Activated CD4-positive, alpha-beta T cell treated with anti-CD3 and anti-CD28 coated beads, Interleukin-10, Interleukin-2, amounts not matched to agents 100 ng/mL and 50 ng/mL, durations not matched to agents 16 hours and 8 hours (primary cell): Measurements from ENCODE around the gene KIT.

Source experiments
- DNase-seq: peaks from one replicate; pipeline ENCODE4 v3.0.0-alpha.2; 2020

KIT gene

GRCh38 chr4:54750341-54750740 is 92.6 kb downstream of the KIT start:
- no peak for DNase-seq

DNA sequence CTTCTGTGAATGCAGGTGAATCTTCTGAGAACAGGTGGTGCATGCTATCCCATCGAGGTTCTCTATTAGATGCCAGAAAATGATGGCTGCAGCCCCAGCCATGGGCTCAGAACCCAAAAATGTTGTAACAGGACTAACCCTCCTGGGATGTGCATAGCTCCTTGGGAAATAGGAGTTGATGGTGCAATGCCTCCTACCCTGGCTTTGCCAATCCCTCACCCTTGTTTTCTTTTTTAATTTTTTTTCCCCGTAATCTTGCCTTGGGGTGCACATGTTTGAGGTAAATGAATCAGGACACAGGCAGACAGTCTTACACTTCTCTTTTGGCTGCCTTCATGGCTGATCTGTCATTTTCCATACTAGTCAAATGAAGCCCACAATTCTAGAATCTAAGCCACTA is 96.6 kb downstream of the KIT start:
- no peak for DNase-seq

- no peak for DNase-seq
Measured at GRCh38 chr4:54764476-54764875, 106.7 kb downstream of the KIT start.

- no peak for DNase-seq
Measured at GRCh38 chr4:54767376-54767775, 109.6 kb downstream of the KIT start.

- DNase-seq, result no peak
Measured at GRCh38 chr4:54773022-54773421, 115.3 kb downstream of the KIT start.

GRCh38 chr4:54779036-54779435 is 121.3 kb downstream of the KIT start:
- DNase-seq, result no peak

GRCh38 chr4:54779476-54780148 is 121.9 kb downstream of the KIT start:
- no peak for DNase-seq

DNA sequence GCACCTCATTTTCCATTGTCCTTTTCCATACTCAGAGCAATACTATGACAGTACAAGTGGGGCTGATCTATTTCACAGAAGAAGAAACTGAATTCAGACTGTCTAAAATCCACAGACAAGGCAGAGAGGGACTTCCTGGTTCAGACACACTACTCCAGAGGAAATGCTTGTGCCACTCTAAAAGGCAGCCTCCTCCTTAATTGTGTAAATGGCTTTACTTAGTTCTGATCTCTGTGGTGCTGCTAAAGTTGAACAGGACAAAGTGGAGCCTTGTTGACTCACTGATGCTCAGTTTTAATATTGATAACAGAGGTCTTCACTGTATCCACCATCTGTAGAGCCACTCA is 122.4 kb downstream of the KIT start:
- DNase-seq, result no peak

DNA sequence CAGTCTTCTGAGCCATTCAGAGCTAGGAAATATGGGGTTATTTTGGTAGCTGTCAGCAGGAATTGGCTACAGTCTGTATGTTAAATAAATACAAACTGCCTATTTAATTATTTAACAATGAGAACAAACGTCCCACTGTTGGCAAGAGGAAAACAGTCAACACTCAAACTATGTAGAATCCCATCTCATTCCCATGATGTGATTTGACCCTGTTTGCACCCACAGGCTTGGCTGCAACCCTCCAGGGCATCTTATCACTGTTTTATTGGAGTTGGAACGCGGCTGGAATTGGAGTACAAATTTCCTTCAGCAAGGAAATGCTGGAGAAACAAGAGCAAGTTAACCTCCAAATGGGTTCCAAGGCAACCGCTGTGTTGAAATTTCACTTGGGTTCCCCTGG is 124.0 kb downstream of the KIT start:
- no peak for DNase-seq

- peak; percentile 4 for DNase-seq
Measured at GRCh38 chr4:54783402-54784110, 125.8 kb downstream of the KIT start.

- DNase-seq, result no peak
Measured at GRCh38 chr4:54784161-54784671, 126.5 kb downstream of the KIT start.
